Measurements from ENCODE around the gene PRG2.

PRG2 gene

GRCh38 chr11:57425565-57426438, 35.4 kb upstream of the PRG2 start:
- Mint-ChIP-seq H3K4me1 (peaks cover 53% of the 10 kb centered on the region), H3K27me3 (no peaks in the 10 kb centered on the region), H3K27ac (peak overlapping the region; percentile 91), H3K36me3 (peaks cover 42% of the 10 kb centered on the region), H3K4me3 (peak overlapping the region; percentile 93), H3K9me3 (no peaks in the 10 kb centered on the region)
- ATAC-seq, result no peak

DNA sequence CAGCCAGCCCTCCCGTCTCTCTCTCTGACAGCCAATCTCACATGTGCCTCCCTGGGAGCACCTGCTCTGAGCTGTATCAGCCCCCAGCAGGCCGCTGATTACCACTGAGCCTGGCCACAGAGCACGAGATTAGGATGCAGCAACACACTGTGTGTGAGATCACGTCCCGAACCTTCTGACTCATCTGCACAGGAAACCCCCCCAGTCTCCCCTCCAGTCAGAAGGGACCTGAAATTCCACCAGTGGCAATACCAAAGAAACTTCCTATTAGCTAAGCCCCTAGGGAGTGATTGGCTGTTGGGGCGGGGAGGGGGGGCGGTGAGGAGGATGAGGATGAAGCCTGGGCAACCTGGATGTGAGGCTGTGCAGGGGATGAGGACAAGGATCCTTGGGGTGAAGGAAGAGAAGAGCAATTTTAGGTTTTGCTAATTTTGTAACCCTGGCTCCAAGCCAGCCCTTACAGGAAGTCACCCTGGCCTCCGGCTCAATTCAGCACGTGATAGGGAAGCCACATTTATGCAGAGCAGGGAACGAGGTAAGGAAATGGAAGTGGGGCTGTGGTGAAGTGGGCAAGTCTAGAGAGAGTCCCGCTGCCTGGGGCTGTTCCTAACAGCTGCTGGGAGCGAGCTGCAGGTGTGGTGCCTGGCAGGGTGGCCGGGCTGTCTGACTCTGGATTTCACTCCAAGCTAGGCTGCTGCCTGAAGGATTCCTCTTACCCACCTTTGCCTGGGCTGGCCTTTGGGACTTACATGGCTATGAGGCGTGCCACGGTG, 34.5 kb upstream of the PRG2 start:
- Mint-ChIP-seq H3K27me3 (no peaks in the 10 kb centered on the region), H3K4me1 (peaks cover 53% of the 10 kb centered on the region), H3K9me3 (no peaks in the 10 kb centered on the region), H3K4me3 (peak overlapping the region; percentile 93), H3K36me3 (peaks cover 50% of the 10 kb centered on the region), H3K27ac (peak overlapping the region; percentile 91)
- ATAC-seq, result peak; percentile 96

DNA sequence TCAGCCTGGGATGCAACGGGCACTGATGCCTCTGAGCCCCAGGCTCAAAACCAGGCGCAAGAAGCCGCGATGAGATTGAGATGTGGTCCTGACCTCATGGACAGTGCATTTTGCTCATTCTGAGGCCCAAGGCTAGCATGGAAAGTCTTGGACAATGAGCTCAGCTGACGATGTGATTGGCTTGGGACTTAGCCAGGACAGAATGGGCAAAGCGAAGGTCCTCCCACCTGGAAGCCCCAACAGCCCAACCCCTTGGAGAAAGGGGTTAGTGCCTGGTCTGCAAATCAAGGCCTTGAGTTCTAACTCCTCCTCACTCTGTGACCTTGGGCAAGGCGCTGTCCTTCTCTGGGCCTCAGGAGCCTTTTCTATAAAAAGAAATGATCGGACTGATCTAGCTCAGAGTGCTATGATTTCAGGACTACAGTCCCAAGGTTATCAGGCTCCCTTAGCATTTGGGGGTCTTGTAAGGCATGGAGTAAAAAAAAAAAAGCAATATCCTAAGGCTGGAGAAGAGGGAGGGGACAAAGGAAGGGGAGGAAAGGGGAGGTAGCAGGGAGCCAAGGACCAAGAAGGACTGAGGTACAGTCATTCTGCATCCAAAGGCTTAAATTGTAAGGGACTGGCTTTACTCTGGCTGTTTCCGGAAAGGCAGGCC, 33.8 kb upstream of the PRG2 start:
- peak overlapping the region; percentile 91 for H3K27ac Mint-ChIP-seq
- peaks cover 55% of the 10 kb centered on the region for H3K36me3 Mint-ChIP-seq
- ATAC-seq, result no peak
- peaks cover 53% of the 10 kb centered on the region for H3K4me1 Mint-ChIP-seq
- H3K27me3 Mint-ChIP-seq, result no peaks in the 10 kb centered on the region
- H3K9me3 Mint-ChIP-seq, result no peaks in the 10 kb centered on the region
- peak overlapping the region; percentile 93 for H3K4me3 Mint-ChIP-seq

DNA sequence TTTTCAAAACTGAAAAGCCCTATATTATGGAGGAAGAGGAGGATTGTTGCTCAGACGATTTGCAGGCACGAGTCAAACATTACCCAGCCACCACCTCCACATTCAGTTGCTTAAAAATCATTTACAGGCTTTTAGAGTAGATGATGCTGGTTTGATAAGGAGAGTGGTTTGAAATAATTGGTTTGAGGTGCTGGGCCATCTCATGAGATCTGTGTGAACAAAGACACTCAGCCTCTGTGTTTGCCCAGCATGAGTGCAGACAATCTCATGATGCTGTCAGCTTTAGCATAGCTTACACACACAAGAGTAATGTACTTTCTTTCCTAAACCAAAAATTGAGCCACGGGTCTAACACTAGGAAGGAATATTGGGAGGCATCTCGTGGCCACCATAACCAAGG, 32.2 kb upstream of the PRG2 start:
- Mint-ChIP-seq H3K4me1 (peaks cover 50% of the 10 kb centered on the region), H3K27ac (no peak overlapping the region), H3K36me3 (peaks cover 67% of the 10 kb centered on the region)

DNA sequence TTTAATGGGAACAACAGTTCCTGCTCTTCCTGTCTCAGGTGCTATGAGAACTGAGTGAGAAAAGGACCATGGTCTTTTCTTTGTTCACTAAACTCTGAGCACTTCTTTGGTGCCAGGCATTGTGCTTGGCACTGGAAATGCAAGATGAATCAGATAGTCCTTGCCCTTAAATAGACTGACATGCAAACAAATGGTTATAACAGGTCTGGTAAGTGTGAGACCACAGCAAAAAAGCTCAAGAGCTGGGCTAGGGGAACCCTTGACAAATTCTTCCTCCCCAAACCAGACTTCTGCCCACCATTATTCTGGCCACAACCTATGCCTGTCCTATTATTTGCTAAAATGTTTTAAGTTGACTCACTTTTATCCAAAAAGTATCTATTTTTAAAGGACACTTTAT, 31.4 kb upstream of the PRG2 start:
- no peak for ATAC-seq
- H3K27me3 Mint-ChIP-seq, result no peaks in the 10 kb centered on the region
- peaks cover 41% of the 10 kb centered on the region for H3K4me1 Mint-ChIP-seq
- H3K36me3 Mint-ChIP-seq, result peaks cover 76% of the 10 kb centered on the region
- no peak overlapping the region for H3K27ac Mint-ChIP-seq
- no peaks in the 10 kb centered on the region for H3K9me3 Mint-ChIP-seq
- H3K4me3 Mint-ChIP-seq, result no peak overlapping the region

More for the DNA sequence above, 32.2 kb upstream of the PRG2 start:
- ATAC-seq, result no peak
- Mint-ChIP-seq H3K9me3 (no peaks in the 10 kb centered on the region), H3K4me3 (no peak overlapping the region), H3K27me3 (no peaks in the 10 kb centered on the region)

GRCh38 chr11:57421066-57421465, 30.6 kb upstream of the PRG2 start:
- no peak for ATAC-seq
- Mint-ChIP-seq H3K27ac (no peak overlapping the region), H3K4me1 (peaks cover 38% of the 10 kb centered on the region), H3K9me3 (no peaks in the 10 kb centered on the region), H3K27me3 (no peaks in the 10 kb centered on the region), H3K36me3 (peaks cover 83% of the 10 kb centered on the region), H3K4me3 (no peak overlapping the region)

DNA sequence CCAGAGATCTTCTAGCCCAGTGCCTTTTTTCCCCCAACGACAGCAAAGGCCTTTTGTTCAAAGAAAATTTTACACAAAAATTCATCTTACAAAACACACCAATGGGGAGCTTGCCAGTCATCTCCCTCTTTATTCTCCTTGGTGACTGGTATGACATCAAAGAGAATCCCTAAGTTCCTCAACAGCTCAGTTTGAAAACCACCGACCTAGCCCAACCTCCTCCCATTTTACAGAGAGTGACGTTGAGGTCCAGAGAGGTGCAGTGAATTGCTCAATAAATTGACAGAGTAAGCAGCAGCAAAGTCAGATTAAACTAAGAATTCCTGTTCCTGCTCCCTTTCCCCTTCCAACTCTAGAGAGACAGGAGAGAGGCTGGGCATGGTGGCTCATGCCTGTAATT, 28.7 kb upstream of the PRG2 start:
- H3K9me3 Mint-ChIP-seq, result no peaks in the 10 kb centered on the region
- peaks cover 94% of the 10 kb centered on the region for H3K36me3 Mint-ChIP-seq
- ATAC-seq, result no peak
- no peak overlapping the region for H3K4me3 Mint-ChIP-seq
- no peak overlapping the region for H3K27ac Mint-ChIP-seq
- peaks cover 22% of the 10 kb centered on the region for H3K4me1 Mint-ChIP-seq
- H3K27me3 Mint-ChIP-seq, result no peaks in the 10 kb centered on the region

DNA sequence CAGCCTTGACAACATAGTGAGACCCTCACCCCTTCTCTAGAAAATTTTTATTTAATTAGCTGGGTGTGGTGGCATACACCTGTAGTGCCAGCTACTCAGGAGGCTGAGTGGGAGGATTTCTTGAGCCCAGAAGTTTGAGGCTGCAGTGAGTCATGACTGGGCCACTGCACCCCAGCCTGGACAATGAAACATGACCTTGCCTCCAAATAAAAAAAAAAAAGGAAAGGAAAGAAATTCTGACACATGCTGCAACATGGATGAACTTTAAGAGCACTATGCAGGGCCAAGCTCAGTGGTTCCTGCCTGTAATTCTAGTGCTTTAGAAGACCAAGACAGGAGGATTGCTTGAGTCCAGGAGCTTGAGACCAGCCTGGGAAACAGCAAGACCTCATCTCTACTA, 27.7 kb upstream of the PRG2 start:
- H3K4me3 Mint-ChIP-seq, result no peak overlapping the region
- no peak for ATAC-seq
- peaks cover 94% of the 10 kb centered on the region for H3K36me3 Mint-ChIP-seq
- H3K27ac Mint-ChIP-seq, result no peak overlapping the region
- H3K9me3 Mint-ChIP-seq, result no peaks in the 10 kb centered on the region
- H3K27me3 Mint-ChIP-seq, result no peaks in the 10 kb centered on the region
- peaks cover 19% of the 10 kb centered on the region for H3K4me1 Mint-ChIP-seq

- Mint-ChIP-seq H3K4me3 (no peak overlapping the region), H3K4me1 (peaks cover 13% of the 10 kb centered on the region), H3K36me3 (peaks cover 93% of the 10 kb centered on the region), H3K9me3 (no peaks in the 10 kb centered on the region), H3K27ac (no peak overlapping the region), H3K27me3 (no peaks in the 10 kb centered on the region)
- ATAC-seq, result no peak
Measured at GRCh38 chr11:57417056-57417455, 26.6 kb upstream of the PRG2 start.

DNA sequence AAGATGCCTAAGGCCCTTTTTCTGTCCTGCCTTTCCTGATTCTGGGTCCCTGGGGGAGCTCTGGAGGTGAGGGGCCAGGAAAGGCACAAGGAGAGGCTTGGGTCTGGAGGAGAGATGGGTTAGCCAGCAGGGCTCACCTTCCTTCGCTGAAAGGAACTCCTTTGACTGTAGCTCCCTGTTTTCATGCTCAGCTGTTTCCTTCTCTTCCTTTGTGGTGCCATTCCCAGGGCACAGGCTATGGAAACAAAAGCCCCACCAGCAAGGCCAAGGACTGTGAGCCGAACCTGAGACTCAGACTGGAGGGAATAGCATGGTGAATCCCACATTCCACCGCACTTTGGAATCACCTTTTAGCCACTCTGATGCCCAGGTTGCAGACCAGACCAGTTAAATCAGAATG, 26.0 kb upstream of the PRG2 start:
- H3K27me3 Mint-ChIP-seq, result no peaks in the 10 kb centered on the region
- no peak overlapping the region for H3K27ac Mint-ChIP-seq
- no peaks in the 10 kb centered on the region for H3K9me3 Mint-ChIP-seq
- ATAC-seq, result no peak
- peaks cover 93% of the 10 kb centered on the region for H3K36me3 Mint-ChIP-seq
- H3K4me3 Mint-ChIP-seq, result no peak overlapping the region
- peaks cover 13% of the 10 kb centered on the region for H3K4me1 Mint-ChIP-seq

- H3K4me3 Mint-ChIP-seq, result no peak overlapping the region
- H3K27ac Mint-ChIP-seq, result no peak overlapping the region
- peaks cover 92% of the 10 kb centered on the region for H3K36me3 Mint-ChIP-seq
- ATAC-seq, result no peak
- peaks cover 13% of the 10 kb centered on the region for H3K4me1 Mint-ChIP-seq
- H3K27me3 Mint-ChIP-seq, result no peaks in the 10 kb centered on the region
- H3K9me3 Mint-ChIP-seq, result no peaks in the 10 kb centered on the region
Measured at GRCh38 chr11:57414612-57415212, 24.3 kb upstream of the PRG2 start.

- ATAC-seq, result no peak
- Mint-ChIP-seq H3K27me3 (no peaks in the 10 kb centered on the region), H3K4me1 (peaks cover 18% of the 10 kb centered on the region), H3K4me3 (no peak overlapping the region), H3K36me3 (peaks cover 94% of the 10 kb centered on the region), H3K27ac (no peak overlapping the region), H3K9me3 (no peaks in the 10 kb centered on the region)
Measured at GRCh38 chr11:57413681-57414080, 23.2 kb upstream of the PRG2 start.

DNA sequence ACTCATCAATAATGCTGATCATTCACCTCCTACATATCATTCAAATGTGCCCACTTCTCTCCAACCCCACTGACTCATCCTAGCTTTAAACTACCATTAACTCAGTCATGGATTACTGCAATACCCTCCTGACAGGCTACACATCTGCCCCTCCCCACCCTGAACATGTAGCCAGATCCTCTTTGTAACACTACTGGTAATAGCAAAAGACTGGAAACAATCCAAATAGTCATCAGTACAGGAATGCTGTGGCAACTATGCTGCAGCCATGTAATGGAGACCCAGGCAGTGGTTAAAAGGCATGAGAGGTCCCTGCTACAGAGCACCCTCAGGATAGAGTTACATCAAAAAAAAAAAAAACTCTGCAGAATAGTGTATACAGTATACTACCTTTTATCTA, 19.8 kb upstream of the PRG2 start:
- ATAC-seq, result no peak
- H3K27me3 Mint-ChIP-seq, result no peaks in the 10 kb centered on the region
- peaks cover 36% of the 10 kb centered on the region for H3K4me1 Mint-ChIP-seq
- H3K9me3 Mint-ChIP-seq, result no peaks in the 10 kb centered on the region
- H3K4me3 Mint-ChIP-seq, result no peak overlapping the region
- H3K27ac Mint-ChIP-seq, result no peak overlapping the region
- H3K36me3 Mint-ChIP-seq, result peaks cover 89% of the 10 kb centered on the region

- Mint-ChIP-seq H3K27me3 (no peaks in the 10 kb centered on the region), H3K9me3 (no peaks in the 10 kb centered on the region), H3K4me3 (no peak overlapping the region), H3K36me3 (peaks cover 85% of the 10 kb centered on the region), H3K4me1 (peaks cover 38% of the 10 kb centered on the region), H3K27ac (no peak overlapping the region)
- ATAC-seq, result no peak
Measured at GRCh38 chr11:57409321-57410100, 19.1 kb upstream of the PRG2 start.
